C4-2B (cell line): ENCODE results near the gene CD83.

Source experiments
- ZFX ChIP-seq: fragments of 450-650 bp; IDR thresholded peaks from 2 replicates; pipeline ENCODE4 v1.6.1; 2017
- TF ChIP-seq, protein P1 (sequence below): fragments of 450-650 bp; conservative IDR thresholded peaks from 2 replicates; pipeline ENCODE4 v1.5.1; 2017; ENCODE audit warnings: mild to moderate bottlenecking

- TF ChIP-seq, protein P1, sequence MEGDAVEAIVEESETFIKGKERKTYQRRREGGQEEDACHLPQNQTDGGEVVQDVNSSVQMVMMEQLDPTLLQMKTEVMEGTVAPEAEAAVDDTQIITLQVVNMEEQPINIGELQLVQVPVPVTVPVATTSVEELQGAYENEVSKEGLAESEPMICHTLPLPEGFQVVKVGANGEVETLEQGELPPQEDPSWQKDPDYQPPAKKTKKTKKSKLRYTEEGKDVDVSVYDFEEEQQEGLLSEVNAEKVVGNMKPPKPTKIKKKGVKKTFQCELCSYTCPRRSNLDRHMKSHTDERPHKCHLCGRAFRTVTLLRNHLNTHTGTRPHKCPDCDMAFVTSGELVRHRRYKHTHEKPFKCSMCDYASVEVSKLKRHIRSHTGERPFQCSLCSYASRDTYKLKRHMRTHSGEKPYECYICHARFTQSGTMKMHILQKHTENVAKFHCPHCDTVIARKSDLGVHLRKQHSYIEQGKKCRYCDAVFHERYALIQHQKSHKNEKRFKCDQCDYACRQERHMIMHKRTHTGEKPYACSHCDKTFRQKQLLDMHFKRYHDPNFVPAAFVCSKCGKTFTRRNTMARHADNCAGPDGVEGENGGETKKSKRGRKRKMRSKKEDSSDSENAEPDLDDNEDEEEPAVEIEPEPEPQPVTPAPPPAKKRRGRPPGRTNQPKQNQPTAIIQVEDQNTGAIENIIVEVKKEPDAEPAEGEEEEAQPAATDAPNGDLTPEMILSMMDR: no peak
- TF ChIP-seq ZFX: no peak
These were observed 11.2 kb downstream of the CD83 start for GRCh38 chr6:14128746-14129145.
